Gastroesophageal sphincter (tissue), 3 donors: ENCODE results near the gene LGALS9B.
"Not testable (repeated sequence)": the region's sequence is repeated elsewhere in the genome, so short reads cannot be mapped to it uniquely, and the experiment has no call there.

Experiments
- EP300 ChIP-seq: sonication (generic); formaldehyde crosslinking; IDR thresholded peaks from one replicate; pipeline ENCODE4 v1.6.1; 2017; ENCODE audit warnings: antibody characterized with exemption, mild to moderate bottlenecking
- POLR2A ChIP-seq, 2 donors: fragments of 450-650 bp; IDR thresholded peaks; one replicate each; pipeline ENCODE4 v1.6.1; 2017; ENCODE audit warnings: antibody characterized with exemption in 2 of 2, mild to moderate bottlenecking in 2 of 2, moderate library complexity in 1 of 2
- POLR2AphosphoS5 ChIP-seq: sonication (generic); formaldehyde crosslinking; IDR thresholded peaks from one replicate; pipeline ENCODE4 v1.6.1; 2017; ENCODE audit warnings: antibody characterized with exemption
- TF ChIP-seq, protein P1 (sequence below), 4 experiments: fragments of 200-600 bp in 2 of 4; fragments of 450-650 bp in 2 of 4; sonication (generic) in 1 of 4; IDR thresholded peaks; one replicate each; pipeline ENCODE4 v1.5.1; 2017 to 2019; ENCODE audit warnings: antibody characterized with exemption in 4 of 4, mild to moderate bottlenecking in 2 of 4, moderate library complexity in 2 of 4

DNA sequence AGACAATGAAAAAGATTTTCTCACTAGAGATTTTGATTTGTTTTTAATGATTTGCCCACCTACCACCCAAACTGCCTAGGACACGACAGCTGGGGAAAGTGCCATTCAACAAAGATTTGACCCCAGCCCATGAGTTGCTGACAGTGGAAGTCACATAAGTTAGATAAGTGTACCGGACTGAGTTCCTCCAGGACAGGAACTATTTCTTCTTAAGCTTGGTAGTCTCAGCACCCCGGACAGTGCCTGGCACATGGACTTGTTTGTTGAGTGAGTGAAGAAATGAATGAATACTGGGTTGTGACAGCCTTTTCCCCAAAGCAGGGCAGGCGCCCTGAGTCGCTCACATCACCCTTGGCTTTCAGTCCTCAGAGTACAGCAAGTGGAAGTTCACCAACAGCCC is 26.7 kb downstream of the LGALS9B start:
- TF ChIP-seq, protein P1, sequence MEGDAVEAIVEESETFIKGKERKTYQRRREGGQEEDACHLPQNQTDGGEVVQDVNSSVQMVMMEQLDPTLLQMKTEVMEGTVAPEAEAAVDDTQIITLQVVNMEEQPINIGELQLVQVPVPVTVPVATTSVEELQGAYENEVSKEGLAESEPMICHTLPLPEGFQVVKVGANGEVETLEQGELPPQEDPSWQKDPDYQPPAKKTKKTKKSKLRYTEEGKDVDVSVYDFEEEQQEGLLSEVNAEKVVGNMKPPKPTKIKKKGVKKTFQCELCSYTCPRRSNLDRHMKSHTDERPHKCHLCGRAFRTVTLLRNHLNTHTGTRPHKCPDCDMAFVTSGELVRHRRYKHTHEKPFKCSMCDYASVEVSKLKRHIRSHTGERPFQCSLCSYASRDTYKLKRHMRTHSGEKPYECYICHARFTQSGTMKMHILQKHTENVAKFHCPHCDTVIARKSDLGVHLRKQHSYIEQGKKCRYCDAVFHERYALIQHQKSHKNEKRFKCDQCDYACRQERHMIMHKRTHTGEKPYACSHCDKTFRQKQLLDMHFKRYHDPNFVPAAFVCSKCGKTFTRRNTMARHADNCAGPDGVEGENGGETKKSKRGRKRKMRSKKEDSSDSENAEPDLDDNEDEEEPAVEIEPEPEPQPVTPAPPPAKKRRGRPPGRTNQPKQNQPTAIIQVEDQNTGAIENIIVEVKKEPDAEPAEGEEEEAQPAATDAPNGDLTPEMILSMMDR (IDR thresholded peaks at IDR 0.05), result not testable (repeated sequence)
- TF ChIP-seq POLR2A (IDR thresholded peaks at IDR 0.05); POLR2AphosphoS5; EP300: not testable (repeated sequence)
